ENCODE measurements around the gene PCDHB1. TPM values are rescaled to one million over a fixed set of nuclear protein-coding genes. Genes with fewer than 3 reads are reported as not detected.
A peak's percentile ranks its signal among the peaks of the same experiment; 100 is the strongest.

PCDHB1 gene
- total RNA-seq, 2 donors from 2014 or later, result not detected

DNA sequence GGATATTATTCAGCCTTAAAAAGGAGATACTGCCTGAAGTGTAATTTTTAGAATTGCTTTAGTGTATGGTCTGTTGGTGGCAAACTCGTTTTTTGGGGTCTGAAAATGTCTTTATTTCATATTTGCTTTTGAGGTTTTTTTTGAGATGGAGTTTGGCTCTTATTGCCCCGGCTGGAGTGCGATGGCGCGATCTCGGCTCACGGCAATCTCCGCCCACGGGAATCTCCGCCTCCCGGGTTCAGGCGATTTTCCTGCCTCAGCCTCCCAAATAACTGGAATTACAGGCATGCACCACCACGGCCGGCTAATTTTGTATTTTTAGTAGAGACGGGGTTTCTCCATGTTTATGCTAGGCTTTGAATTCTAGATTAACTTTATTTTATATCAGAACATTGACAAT, 20.2 kb upstream of the PCDHB1 start:
- Histone ChIP-seq H3K4me3 (no peak overlapping the region), H3K27ac (no peak overlapping the region), H3K27me3 (replicated peaks; ENCODE audit: insufficient read depth) (no peaks in the 10 kb centered on the region), H3K4me1 (ENCODE audit: control insufficient read depth in 1 of 2, low read depth in 2 of 2) (no peaks in the 10 kb centered on the region), H3K9me3 (no peaks in the 10 kb centered on the region), H3K36me3 (no peaks in the 10 kb centered on the region)
- DNase-seq (ENCODE audit: low spot score), result no peak
- ATAC-seq (ENCODE audit: insufficient number of reproducible peaks, low FRiP score, low read depth), result no peak
- TF ChIP-seq, protein P1, sequence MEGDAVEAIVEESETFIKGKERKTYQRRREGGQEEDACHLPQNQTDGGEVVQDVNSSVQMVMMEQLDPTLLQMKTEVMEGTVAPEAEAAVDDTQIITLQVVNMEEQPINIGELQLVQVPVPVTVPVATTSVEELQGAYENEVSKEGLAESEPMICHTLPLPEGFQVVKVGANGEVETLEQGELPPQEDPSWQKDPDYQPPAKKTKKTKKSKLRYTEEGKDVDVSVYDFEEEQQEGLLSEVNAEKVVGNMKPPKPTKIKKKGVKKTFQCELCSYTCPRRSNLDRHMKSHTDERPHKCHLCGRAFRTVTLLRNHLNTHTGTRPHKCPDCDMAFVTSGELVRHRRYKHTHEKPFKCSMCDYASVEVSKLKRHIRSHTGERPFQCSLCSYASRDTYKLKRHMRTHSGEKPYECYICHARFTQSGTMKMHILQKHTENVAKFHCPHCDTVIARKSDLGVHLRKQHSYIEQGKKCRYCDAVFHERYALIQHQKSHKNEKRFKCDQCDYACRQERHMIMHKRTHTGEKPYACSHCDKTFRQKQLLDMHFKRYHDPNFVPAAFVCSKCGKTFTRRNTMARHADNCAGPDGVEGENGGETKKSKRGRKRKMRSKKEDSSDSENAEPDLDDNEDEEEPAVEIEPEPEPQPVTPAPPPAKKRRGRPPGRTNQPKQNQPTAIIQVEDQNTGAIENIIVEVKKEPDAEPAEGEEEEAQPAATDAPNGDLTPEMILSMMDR (IDR thresholded peaks at IDR 0.05), result no peak

- ATAC-seq (ENCODE audit: insufficient number of reproducible peaks, low FRiP score, low read depth), result no peak
- no peak overlapping the region for H3K27ac ChIP-seq
- no peaks in the 10 kb centered on the region for H3K27me3 ChIP-seq (replicated peaks; ENCODE audit: insufficient read depth)
- H3K4me1 ChIP-seq (ENCODE audit: control insufficient read depth in 1 of 2, low read depth in 2 of 2), result no peaks in the 10 kb centered on the region
- TF ChIP-seq, protein P1 (IDR thresholded peaks at IDR 0.05), result no peak
- no peak overlapping the region for H3K4me3 ChIP-seq
- H3K9me3 ChIP-seq, result no peaks in the 10 kb centered on the region
- no peaks in the 10 kb centered on the region for H3K36me3 ChIP-seq
- DNase-seq (ENCODE audit: low spot score), result no peak
These were observed 18.5 kb upstream of the PCDHB1 start for GRCh38 chr5:141032626-141033025.

DNA sequence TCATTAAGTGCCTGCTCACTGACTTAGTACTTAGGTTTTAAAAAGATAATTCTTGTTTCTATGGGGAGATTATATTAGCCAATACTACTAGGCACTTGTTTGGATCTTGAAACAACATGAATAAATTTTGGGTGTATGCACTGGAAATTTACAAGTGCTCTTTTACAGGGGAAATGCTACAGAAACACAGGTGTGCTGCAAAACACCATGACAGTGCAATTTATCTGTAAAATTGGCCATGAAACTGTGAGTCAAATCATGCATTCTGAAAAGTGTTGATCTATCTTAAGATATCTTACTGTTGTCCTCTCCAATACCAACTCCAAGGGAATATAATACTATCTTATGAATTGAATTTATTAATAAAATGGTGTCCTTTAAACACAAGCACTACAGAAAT, 12.1 kb upstream of the PCDHB1 start:
- TF ChIP-seq, protein P1 (IDR thresholded peaks at IDR 0.05), result no peak
- ATAC-seq (ENCODE audit: insufficient number of reproducible peaks, low FRiP score, low read depth), result no peak
- DNase-seq (ENCODE audit: low spot score), result no peak

DNA sequence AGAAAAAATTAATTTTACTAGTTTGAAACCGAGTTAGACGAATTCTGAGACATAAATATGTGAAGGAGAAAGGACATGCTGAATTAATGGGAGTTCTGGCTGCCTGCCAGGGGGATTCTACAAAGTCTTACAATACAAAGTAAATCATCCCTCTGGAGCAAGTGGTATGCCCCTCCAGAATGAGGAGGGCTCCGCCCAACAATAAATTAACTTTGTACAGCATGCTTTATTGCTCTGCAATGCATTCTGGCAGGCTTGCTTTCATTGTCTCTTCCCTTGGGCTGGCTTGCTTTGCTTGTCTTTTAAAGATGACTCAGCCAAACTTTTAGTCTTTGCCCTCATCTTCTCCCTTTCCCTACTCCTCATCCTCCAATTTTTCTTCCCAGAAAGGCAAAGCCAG, 11.7 kb upstream of the PCDHB1 start:
- H3K4me3 ChIP-seq, result no peak overlapping the region
- TF ChIP-seq, protein P1 (IDR thresholded peaks at IDR 0.05), result no peak
- no peaks in the 10 kb centered on the region for H3K36me3 ChIP-seq
- no peak for DNase-seq (ENCODE audit: low spot score)
- no peak overlapping the region for H3K27ac ChIP-seq
- no peak for ATAC-seq (ENCODE audit: insufficient number of reproducible peaks, low FRiP score, low read depth)
- no peaks in the 10 kb centered on the region for H3K27me3 ChIP-seq (replicated peaks; ENCODE audit: insufficient read depth)
- no peaks in the 10 kb centered on the region for H3K9me3 ChIP-seq
- peaks cover 0 to 10% of the 10 kb centered on the region in 2 donors for H3K4me1 ChIP-seq (ENCODE audit: control insufficient read depth in 1 of 2, low read depth in 2 of 2)

More for the DNA sequence above, 12.1 kb upstream of the PCDHB1 start:
- Histone ChIP-seq H3K27me3 (replicated peaks; ENCODE audit: insufficient read depth) (no peaks in the 10 kb centered on the region), H3K36me3 (no peaks in the 10 kb centered on the region), H3K4me3 (no peak overlapping the region), H3K27ac (no peak overlapping the region), H3K9me3 (no peaks in the 10 kb centered on the region), H3K4me1 (ENCODE audit: control insufficient read depth in 1 of 2, low read depth in 2 of 2) (peaks cover 0 to 10% of the 10 kb centered on the region in 2 donors)

GRCh38 chr5:141040093-141040770, 10.9 kb upstream of the PCDHB1 start:
- no peak overlapping the region for H3K27ac ChIP-seq
- TF ChIP-seq, protein P1 (IDR thresholded peaks at IDR 0.05), result no peak

More at GRCh38 chr5:141040093-141040770, 10.9 kb upstream of the PCDHB1 start:
- DNase-seq (ENCODE audit: low spot score) (no peak), ATAC-seq (ENCODE audit: insufficient number of reproducible peaks, low FRiP score, low read depth) (no peak)
- no peaks in the 10 kb centered on the region for H3K9me3 ChIP-seq
- H3K27me3 ChIP-seq (replicated peaks; ENCODE audit: insufficient read depth), result no peaks in the 10 kb centered on the region
- peak overlapping the region; percentile 51 for H3K4me3 ChIP-seq
- no peaks in the 10 kb centered on the region for H3K36me3 ChIP-seq
- H3K4me1 ChIP-seq (ENCODE audit: control insufficient read depth in 1 of 2, low read depth in 2 of 2), result peaks cover 0 to 10% of the 10 kb centered on the region in 2 donors

Measured in thoracic aorta (tissue), 2 donors.